Cardiac septum (tissue), 1 donor: Measurements from ENCODE around the gene CABP7. TPM values are rescaled to one million over a fixed set of nuclear protein-coding genes. Genes with fewer than 3 reads are reported as not detected.

Experiments
- DNase-seq: peaks from one replicate; pipeline ENCODE4 v3.0.0-alpha.2; 2020; ENCODE audit warnings: low spot score
- intact Hi-C: fragments of 100-400 bp; cut with DNase I; formaldehyde crosslinking; loops from one replicate; pipeline ENCODE4 v1.14.0; 2022
- total RNA-seq: library from RNA; stranded (reverse); fragmentation: NEBNext Ultra II Directional; extraction: Animal tissue kit (Norgen Biotek cat#: 25700); gene quantifications from one replicate; pipeline ENCODE4 v1.2.1, GENCODE V29; 2021
- donor health status: DM: no; HTN: no; CAD: no.

CABP7 gene
- total RNA-seq, 1 donor from 2014 or later, result not detected

DNA sequence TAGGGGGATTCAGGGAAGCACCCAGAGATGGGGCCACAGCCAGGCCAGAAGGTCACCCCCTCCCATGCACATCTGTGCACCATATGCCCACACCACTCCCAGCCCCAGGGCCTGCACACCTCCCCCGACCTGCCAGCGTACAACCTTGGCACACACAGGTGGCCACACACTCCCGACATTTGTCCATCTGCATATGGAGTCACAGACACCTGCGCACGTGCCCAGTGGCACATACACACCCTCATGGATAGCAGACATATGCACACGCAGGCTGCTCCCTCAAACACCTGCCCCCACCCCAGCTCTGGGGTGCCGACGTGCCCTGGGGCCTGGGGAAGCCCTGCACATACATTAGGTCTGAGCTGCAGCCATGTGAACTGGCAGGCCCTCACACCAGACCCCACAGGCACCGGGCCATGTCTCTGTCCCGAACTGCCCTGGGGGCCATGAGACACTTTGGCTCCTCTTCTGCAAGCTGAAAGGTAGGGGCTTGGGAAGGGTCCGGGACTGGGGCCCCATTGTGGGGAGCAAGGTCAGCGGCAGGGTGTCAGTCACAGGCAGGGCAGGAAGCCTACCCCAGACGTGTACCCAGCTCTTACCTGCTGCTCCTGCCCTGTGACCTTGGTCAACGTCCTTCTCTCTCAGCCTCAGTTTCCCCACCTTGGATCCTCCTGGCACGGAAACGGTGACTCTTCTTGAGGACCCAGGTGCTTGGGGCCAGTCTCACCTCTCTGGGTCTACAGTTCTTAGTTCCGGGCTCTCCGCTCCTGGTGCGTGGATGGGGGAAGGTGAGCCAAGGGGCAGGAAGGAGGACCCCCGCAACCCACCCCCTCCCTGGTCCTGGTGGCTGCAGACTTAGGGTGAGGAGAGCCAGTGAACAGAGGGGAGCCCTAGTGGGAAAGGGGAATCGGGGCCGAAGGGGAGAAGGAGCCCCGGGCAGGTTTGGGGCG is 579 bp upstream of the CABP7 start:
- intact Hi-C loops, result no loop called here
- no peak for DNase-seq

- DNase-seq, result no peak
- intact Hi-C loops, result no loop called here
Observed at GRCh38 chr22:29720811-29721323, 1.1 kb downstream of the CABP7 start.

DNA sequence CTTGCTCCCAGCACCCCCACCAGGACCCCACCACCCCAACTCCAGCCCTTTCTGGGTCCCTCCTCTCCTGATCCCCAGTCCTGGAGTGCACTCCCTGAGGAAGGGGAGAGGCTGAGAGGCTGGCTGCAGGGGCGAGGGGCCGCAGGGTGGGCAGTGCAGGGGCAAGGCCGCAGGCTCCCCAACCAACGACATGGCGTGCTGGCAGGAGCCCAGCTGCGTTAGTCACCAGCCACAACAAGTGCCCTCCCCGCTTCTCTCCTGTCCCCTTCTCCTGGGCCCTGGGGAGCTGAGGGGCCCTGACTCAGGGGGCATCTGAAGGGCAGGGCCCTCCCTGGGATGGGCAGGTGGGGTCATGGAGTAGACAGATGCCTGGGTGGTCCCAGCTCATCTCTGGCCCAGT is 2.3 kb downstream of the CABP7 start:
- intact Hi-C loops, result no loop called here

GRCh38 chr22:29722587-29722986 is 2.8 kb downstream of the CABP7 start:
- intact Hi-C loops, result no loop called here
- DNase-seq, result no peak

More for the DNA sequence above, 2.3 kb downstream of the CABP7 start:
- DNase-seq, result no peak

DNA sequence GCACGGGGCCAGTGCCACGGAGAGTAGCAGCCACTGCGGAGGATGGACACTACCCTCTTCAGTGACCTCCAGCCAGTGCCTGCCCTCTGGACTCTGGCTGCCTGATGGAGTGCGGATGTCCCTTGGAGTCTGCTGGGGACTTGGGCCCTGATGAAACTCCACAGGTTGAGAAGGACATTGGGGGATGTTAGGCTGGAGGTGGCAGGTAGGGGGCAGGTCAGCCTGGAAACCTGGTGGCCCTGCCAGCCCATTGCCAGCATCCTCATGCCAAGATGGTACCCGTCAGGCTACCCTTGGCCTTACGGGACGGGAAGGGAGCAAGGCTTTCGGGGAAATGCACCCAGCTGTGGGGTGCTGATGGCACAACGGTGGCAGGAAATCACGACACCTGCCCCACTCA is 4.0 kb downstream of the CABP7 start:
- intact Hi-C loops, result no loop called here
- DNase-seq, result no peak

- no peak for DNase-seq
- intact Hi-C loops, result no loop called here
Observed at GRCh38 chr22:29724843-29725242, 5.0 kb downstream of the CABP7 start.

DNA sequence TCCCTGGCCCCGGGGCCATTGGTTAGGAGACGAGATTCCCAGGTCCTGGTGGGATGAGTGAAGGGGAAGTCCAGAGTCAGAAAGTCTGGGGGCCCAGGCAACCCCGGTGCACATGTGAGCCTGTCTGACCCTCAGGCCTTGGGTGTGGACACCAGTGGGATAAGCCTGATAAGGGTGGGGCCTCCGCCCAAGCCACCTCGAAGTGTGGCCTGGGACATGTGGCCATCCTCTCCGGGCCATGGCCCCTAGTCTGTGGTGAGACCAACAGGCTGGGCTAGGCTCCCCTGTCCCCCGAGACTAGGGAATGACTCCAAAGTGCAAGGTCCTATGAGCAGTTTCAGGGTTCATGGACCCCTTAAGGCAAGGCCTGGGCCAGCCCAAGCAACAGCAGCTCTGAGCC is 6.3 kb downstream of the CABP7 start:
- DNase-seq, result no peak
- intact Hi-C loops, result no loop called here

DNA sequence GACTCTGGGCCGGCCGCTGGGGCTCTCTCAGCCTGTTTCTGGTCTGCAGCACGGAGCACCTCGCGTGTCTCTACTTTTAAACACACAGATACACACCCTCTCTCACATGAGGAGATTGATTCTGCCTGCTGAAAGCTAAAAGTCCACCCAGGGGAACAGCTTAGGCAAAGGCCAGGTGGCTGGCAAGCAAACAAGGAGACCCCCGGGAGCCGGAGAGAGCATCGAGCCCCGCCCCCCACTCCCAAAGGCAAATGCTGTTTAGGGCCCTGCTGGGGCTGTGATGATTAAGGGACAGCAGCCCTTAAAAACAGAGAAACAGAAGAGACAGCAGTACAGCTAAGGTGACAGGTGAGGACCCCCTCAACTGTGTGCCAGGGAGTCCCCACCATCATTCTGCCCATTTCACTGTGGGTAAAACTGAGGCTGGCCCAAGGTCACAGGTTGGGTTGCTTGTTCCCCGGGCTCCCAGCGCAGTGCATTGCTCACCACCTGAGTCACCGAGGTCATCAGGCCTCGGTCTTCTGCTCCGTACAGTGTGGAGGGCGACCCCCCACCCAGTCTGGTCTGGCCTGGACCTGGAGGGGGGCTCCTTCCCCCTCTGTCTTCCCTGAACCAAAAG is 6.8 kb downstream of the CABP7 start:
- intact Hi-C loops, result no loop called here
- no peak for DNase-seq

GRCh38 chr22:29727131-29727523 is 7.3 kb downstream of the CABP7 start:
- intact Hi-C loops, result no loop called here
- no peak for DNase-seq

DNA sequence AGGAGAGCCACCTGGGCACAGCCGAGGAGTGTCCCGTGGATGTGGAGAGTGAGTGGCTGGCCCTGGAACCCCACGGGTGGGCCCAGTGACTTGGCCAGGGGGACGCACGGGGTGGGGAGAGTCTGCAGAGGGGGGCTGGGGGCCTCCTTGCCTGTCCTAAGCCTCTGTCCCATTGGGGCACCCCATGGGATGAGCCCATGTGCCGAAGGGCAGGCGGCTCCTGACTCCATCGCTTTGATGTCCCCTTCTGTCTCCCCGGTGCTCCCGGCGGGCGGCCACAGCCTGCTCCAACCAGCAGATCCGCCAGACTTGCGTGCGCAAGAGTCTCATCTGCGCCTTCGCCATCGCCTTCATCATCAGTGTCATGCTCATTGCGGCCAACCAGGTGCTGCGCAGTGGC is 9.4 kb downstream of the CABP7 start:
- no peak for DNase-seq
- intact Hi-C loops, result no loop called here

DNA sequence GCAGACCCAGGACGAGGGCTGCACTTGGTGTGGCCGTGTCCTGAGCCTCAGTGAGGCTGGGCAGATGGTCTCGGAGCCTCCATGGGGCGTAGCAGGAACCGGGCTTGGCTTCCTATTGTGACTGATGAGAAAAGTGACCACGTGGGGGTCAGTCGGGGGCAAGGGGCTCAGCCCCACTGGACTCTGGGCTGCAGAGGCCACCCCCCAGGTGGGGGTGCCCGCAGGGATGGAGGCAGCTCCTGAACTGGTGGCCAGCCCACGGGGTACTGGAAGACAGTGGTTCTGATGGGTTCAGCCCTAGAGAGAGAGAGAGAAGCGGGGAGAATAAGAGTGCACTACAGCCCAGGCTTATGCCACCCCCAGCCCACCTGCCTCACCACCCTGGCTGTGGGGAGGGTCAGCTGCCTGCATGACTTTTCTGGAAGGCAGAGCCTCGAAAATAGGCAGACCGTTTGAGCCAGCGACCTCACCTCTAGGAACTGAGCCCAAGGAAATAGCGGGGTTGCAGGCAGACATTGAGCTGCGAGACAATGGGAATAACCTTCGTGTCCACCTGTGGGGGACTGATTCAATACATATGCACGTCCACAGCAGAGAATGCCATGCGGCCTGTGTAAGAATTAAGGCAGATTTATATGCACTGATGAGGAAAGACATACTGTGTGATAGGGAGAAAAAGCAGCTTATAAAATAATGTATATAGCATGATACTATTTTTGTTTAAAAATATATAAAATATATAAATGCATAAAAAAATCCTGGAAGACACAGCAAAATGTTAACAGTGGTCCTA is 11.5 kb downstream of the CABP7 start:
- intact Hi-C loops, result no loop called here

GRCh38 chr22:29732883-29733282 is 13.1 kb downstream of the CABP7 start:
- intact Hi-C loops, result no loop called here
- DNase-seq, result no peak

More for the DNA sequence above, 11.5 kb downstream of the CABP7 start:
- no peak for DNase-seq

DNA sequence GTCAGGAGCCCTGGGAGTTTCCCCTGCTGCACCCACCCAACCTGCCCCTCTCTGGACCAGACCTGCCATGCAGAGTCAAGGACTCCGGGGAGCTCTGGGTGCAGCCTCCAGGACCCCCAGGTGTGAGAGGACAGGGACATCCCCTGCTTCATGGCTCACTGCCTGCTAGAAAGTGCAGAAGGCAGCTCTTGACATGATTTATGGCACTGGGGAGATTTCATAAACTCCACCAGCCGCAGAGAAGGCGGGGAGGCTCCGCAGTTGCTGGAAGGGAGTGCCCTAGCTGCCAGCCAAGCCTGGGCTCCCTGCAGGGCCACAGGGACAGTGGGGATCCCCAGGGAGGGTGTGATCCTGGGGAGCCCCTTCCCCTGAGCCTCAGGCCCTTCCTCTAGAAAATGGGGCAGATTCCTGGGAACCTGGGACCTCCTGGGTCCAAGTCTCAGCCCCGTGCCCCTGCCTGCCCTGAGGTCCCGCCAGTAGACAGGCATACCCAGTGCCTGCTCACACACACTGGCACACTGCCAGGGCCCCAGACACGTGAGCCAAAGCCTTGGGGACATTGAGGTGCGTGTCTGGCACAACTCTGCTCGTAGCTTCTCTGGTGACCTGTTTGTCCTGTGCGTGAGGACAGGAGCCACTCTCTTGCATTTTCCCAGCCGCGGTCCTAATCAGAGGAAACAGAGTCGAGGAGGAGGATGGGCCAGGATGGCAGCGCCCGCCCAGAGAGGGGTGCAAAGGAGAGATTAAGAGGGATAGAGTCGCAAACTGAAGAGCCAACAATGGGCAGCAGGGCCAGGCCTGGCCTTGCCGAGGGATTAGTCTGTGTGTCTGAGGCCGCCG is 13.8 kb downstream of the CABP7 start:
- intact Hi-C loops, result no loop called here
- no peak for DNase-seq

- DNase-seq, result no peak
- intact Hi-C loops, result no loop called here
Observed at GRCh38 chr22:29734406-29734805, 14.6 kb downstream of the CABP7 start.

DNA sequence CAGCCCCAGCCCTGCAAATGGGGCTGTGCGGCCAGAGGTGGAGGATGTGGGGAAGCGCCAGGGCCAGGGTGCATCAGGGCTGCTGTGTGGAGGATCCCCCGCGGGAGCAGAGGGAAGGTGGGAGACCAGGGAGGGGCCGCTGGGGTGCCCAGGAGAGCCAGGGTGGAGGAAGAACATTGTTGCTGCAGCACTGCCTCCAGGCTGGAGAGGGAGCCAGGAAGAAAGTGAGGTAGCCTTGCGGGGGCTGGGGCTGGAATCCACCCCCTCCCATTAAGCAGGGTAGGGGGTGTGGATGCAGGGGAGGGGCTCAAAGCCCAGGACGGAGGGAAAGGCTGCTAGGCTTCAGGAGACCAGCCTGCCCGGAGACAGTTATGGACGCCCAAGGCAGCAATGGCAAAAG is 15.0 kb downstream of the CABP7 start:
- intact Hi-C loops, result no loop called here
- DNase-seq, result no peak

DNA sequence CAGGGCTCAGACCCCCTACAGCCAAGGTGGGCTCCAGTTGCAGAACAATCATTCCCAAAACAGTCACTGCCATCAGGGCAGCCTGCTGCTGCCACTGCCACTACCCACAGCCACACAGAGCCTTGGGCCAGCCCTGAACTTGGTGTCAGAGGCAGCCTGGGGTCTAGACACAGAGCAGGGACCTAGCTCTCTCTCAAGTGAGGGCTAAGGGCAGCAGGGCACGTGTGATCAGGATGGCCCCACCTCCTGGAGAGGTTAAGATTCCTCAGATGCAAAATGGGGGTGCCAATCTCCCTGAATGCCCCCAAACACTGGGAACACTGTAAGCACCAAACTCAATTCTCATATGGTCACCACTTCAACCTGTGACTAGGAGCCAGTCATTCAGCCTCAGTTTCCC is 15.6 kb downstream of the CABP7 start:
- intact Hi-C loops, result no loop called here
- no peak for DNase-seq

DNA sequence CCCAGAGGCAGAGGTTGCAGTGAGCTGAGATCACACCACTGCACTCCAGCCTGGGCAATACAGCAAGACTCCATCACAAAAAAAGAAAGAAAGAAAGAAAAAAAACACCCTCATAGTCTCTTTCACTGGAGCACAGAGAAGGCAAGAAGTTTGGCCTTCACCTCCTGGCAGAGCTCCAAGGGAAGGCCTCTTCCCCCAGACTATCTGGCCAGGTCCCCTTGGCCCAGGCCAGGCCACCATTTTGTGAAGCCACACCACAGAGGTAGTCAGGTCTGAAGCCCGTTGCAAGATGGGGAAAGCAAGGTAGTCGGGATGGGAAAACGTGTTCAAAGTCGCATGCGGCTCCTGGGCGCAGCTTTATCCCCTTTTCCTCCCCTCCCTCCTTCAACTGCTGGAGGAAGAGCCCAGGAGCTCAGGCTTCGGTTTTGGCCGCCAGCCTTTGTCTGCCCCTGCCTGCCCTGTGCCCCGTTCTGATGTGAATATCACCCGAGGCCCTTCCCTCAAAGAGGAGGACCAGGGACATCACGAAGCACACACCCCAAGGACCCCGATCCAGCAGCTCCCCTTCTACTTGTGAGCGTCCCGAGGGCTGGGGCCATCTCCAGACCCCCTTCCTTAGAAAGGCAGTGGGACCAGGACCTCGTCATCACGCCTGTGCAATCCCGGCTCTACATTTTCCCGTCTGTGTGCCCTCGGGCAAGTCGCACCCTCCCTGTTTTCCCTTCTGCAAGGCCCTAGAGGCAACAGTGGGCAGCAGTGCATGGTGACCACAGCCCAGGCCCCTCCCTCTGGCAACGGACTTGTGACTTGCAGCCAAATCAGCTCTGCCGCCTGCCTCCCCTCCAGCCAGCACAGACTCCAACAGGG is 17.7 kb downstream of the CABP7 start:
- intact Hi-C loops, result no loop called here
- no peak for DNase-seq

- no peak for DNase-seq
- intact Hi-C loops, result no loop called here
Observed at GRCh38 chr22:29738118-29738815, 18.5 kb downstream of the CABP7 start.
